Fibroblast of lung (primary cell): Measurements from ENCODE around the gene PAQR5. TPM values are rescaled to one million over a fixed set of nuclear protein-coding genes. Genes with fewer than 3 reads are reported as not detected.

Experiments used
- DNase-seq, 2 donors: peaks; one replicate each; pipeline versions ENCODE4 v3.0.0 to v3.0.0-alpha.2; 2010; ENCODE audit warnings: low read depth in 2 of 2
- H2AFZ ChIP-seq: 2 replicates; pipeline ENCODE4 v1.5.1; 2012; ENCODE audit warnings: low read length, control low read depth, inconsistent platforms
- H3K27ac ChIP-seq: 2 replicates; pipeline ENCODE4 v1.5.1; 2011; ENCODE audit warnings: low read length, control low read depth; ENCODE audit not compliant: insufficient read depth
- H3K27me3 ChIP-seq: 2 replicates; pipeline ENCODE4 v1.5.1; 2011; ENCODE audit warnings: mild to moderate bottlenecking, low read length; ENCODE audit not compliant: control insufficient read depth, insufficient read depth
- H3K36me3 ChIP-seq: 2 replicates; pipeline ENCODE4 v1.5.1; 2011; ENCODE audit warnings: low read length; ENCODE audit not compliant: control insufficient read depth, insufficient read depth
- H3K4me1 ChIP-seq: 2 replicates; pipeline ENCODE4 v1.5.1; 2011; ENCODE audit warnings: low read length; ENCODE audit not compliant: control insufficient read depth, insufficient read depth; ENCODE audit errors: extremely low read depth
- H3K4me2 ChIP-seq: 2 replicates; pipeline ENCODE4 v1.5.1; 2011; ENCODE audit warnings: low read length, control low read depth; ENCODE audit not compliant: insufficient read depth; ENCODE audit errors: extremely low read depth
- H3K4me3 ChIP-seq, 4 experiments: fragments of 200-600 bp in 1 of 4; sonication (generic) in 1 of 4; replicated peaks in 1 of 4; 2 replicates each; pipeline ENCODE4 v1.5.1; 2011 to 2016; ENCODE audit warnings: low read length in 4 of 4, low read depth in 3 of 4, mild to moderate bottlenecking in 3 of 4, control low read depth in 2 of 4, inconsistent platforms in 1 of 4, mixed read lengths in 1 of 4; ENCODE audit not compliant: insufficient read depth in 1 of 4; ENCODE audit errors: control extremely low read depth in 1 of 4
- H3K79me2 ChIP-seq: 2 replicates; pipeline ENCODE4 v1.5.1; 2012; ENCODE audit warnings: mild to moderate bottlenecking, low read length, inconsistent platforms; ENCODE audit not compliant: control insufficient read depth, insufficient read depth
- H3K9ac ChIP-seq: 2 replicates; pipeline ENCODE4 v1.5.1; 2011; ENCODE audit warnings: mild to moderate bottlenecking, low read length, control low read depth; ENCODE audit not compliant: insufficient read depth
- H3K9me3 ChIP-seq: 2 replicates; pipeline ENCODE4 v1.5.1; 2012; ENCODE audit warnings: low read depth, low read length; ENCODE audit not compliant: control insufficient read depth, insufficient read depth
- H4K20me1 ChIP-seq: 2 replicates; pipeline ENCODE4 v1.5.1; 2011; ENCODE audit warnings: low read length; ENCODE audit not compliant: control insufficient read depth, insufficient read depth; ENCODE audit errors: extremely low read depth
- CTCF ChIP-seq, 2 donors: IDR thresholded peaks in 1 of 2; conservative IDR thresholded peaks in 1 of 2; 1 replicate in 1 of 2; 2 replicates in 1 of 2; pipeline ENCODE4 v1.5.1; 2011 to 2012; ENCODE audit warnings: low read length in 2 of 2, control low read depth in 1 of 2, inconsistent platforms in 1 of 2, low read depth in 1 of 2, mild to moderate bottlenecking in 1 of 2
- EZH2 ChIP-seq: IDR thresholded peaks from 2 replicates; pipeline ENCODE4 v1.5.1; 2012; ENCODE audit warnings: low read length, control low read depth, mild to moderate bottlenecking; ENCODE audit errors: missing control alignments
- polyA plus RNA-seq, 2 donors: library from polyadenylated mRNA; depleted of rRNA in 1 of 2; stranded (reverse) in 1 of 2; unstranded in 1 of 2; fragments of >200 nt; gene quantifications; 2 replicates each; pipeline ENCODE4 v1.2.1, GENCODE V29; 2011 to 2012; ENCODE audit warnings: missing spikeins in 1 of 2
- total RNA-seq: library from RNA; depleted of rRNA; stranded (reverse); fragments of >200 nt; gene quantifications from 2 replicates; pipeline ENCODE4 v1.2.1, GENCODE V29; 2014

Gene PAQR5
- total and polyA plus RNA-seq, 2 donors (not counting 1 experiment from before 2014, with no cell fraction given), result 6.0 to 16.2 TPM

- H4K20me1 ChIP-seq, result no peaks in the 10 kb centered on the region
- H3K27me3 ChIP-seq, result no peaks in the 10 kb centered on the region
- H3K4me2 ChIP-seq, result no peak overlapping the region
- H3K27ac ChIP-seq, result no peak overlapping the region
- no peak for TF ChIP-seq EZH2
- no peak for TF ChIP-seq CTCF (conservative IDR thresholded peaks at IDR 0.05 in 1 of 2, IDR thresholded peaks at IDR 0.05 in 1 of 2; ENCODE audit: low read depth in 1 of 2, low read length in 2 of 2)
- no peaks in the 10 kb centered on the region for H3K36me3 ChIP-seq
- peaks cover 3% of the 10 kb centered on the region for H3K4me1 ChIP-seq
- no peak overlapping the region for H3K9ac ChIP-seq
- H2AFZ ChIP-seq, result peak overlapping the region; percentile 6
- DNase-seq, result peak; percentile 15 to 36
- H3K79me2 ChIP-seq, result no peaks in the 10 kb centered on the region
- no peaks in the 10 kb centered on the region for H3K9me3 ChIP-seq
- H3K4me3 ChIP-seq, result no peak overlapping the region
Observed at GRCh38 chr15:69311319-69311721, 12.6 kb downstream of the PAQR5 start.

GRCh38 chr15:69313432-69314000, 14.8 kb downstream of the PAQR5 start:
- Histone ChIP-seq H3K4me3 (no peak overlapping the region), H3K9me3 (no peaks in the 10 kb centered on the region), H3K9ac (no peak overlapping the region), H3K4me1 (peaks cover 3% of the 10 kb centered on the region), H3K4me2 (no peak overlapping the region), H4K20me1 (no peaks in the 10 kb centered on the region), H3K36me3 (no peaks in the 10 kb centered on the region), H3K27ac (no peak overlapping the region), H3K27me3 (no peaks in the 10 kb centered on the region), H3K79me2 (no peaks in the 10 kb centered on the region), H2AFZ (no peak overlapping the region)
- DNase-seq, result no peak
- TF ChIP-seq EZH2 (no peak), CTCF (conservative IDR thresholded peaks at IDR 0.05 in 1 of 2, IDR thresholded peaks at IDR 0.05 in 1 of 2; ENCODE audit: low read depth in 1 of 2, low read length in 2 of 2) (no peak)

GRCh38 chr15:69314131-69314530, 15.4 kb downstream of the PAQR5 start:
- Histone ChIP-seq H3K79me2 (no peaks in the 10 kb centered on the region), H2AFZ (no peak overlapping the region), H3K4me1 (peaks cover 3% of the 10 kb centered on the region), H3K9ac (no peak overlapping the region), H3K27me3 (no peaks in the 10 kb centered on the region), H3K27ac (no peak overlapping the region), H3K9me3 (no peaks in the 10 kb centered on the region), H3K4me3 (no peak overlapping the region), H3K36me3 (no peaks in the 10 kb centered on the region), H4K20me1 (no peaks in the 10 kb centered on the region), H3K4me2 (no peak overlapping the region)
- no peak for DNase-seq
- no peak for TF ChIP-seq EZH2
- TF ChIP-seq CTCF (conservative IDR thresholded peaks at IDR 0.05 in 1 of 2, IDR thresholded peaks at IDR 0.05 in 1 of 2; ENCODE audit: low read depth in 1 of 2, low read length in 2 of 2), result no peak
